Measurements from ENCODE around the gene ALK. TPM values are rescaled to one million over a fixed set of nuclear protein-coding genes. Genes with fewer than 3 reads are reported as not detected.

ALK gene
- total RNA-seq, 4 donors from 2014 or later = 0.66 TPM; not detected in 3

- intact Hi-C loops (cut with DNase I; ENCODE audit: low total_unique reads) = no loop called here
- DNase-seq (ENCODE audit: low spot score in 2 of 2) = no peak
- TF ChIP-seq POLR2A (IDR thresholded peaks at IDR 0.05) (no peak), CTCF (IDR thresholded peaks at IDR 0.05) (no peak)
- no peak overlapping the region for H3K4me3 ChIP-seq (ENCODE audit: low read depth, poor library complexity, severe bottlenecking)
- WGBS, 2 donors = 91 to 93% methylated on average over 12 of the region's 12 CpGs
Measured at GRCh38 chr2:29193111-29193510, 728.3 kb downstream of the ALK start.

GRCh38 chr2:29192526-29192925 lies 728.9 kb downstream of the ALK start:
- 76 to 81% methylated on average over 3 of the region's 3 CpGs for WGBS, 2 donors
- intact Hi-C loops (cut with DNase I; ENCODE audit: low total_unique reads) = no loop called here
- no peak for DNase-seq (ENCODE audit: low spot score in 2 of 2)
- TF ChIP-seq POLR2A (IDR thresholded peaks at IDR 0.05) = no peak
- H3K4me3 ChIP-seq (ENCODE audit: low read depth, poor library complexity, severe bottlenecking) = no peak overlapping the region

GRCh38 chr2:29191817-29192216 lies 729.6 kb downstream of the ALK start:
- intact Hi-C loops (cut with DNase I; ENCODE audit: low total_unique reads) = no loop called here
- 92 to 96% methylated on average over 6 of the region's 6 CpGs for WGBS, 2 donors
- no peak for DNase-seq (ENCODE audit: low spot score in 2 of 2)
- no peak overlapping the region for H3K4me3 ChIP-seq (ENCODE audit: low read depth, poor library complexity, severe bottlenecking)
- TF ChIP-seq POLR2A (IDR thresholded peaks at IDR 0.05) (no peak), CTCF (IDR thresholded peaks at IDR 0.05) (no peak)

- DNase-seq (ENCODE audit: low spot score in 2 of 2) = no peak
- no peak overlapping the region for H3K4me3 ChIP-seq (ENCODE audit: low read depth, poor library complexity, severe bottlenecking)
- TF ChIP-seq CTCF (IDR thresholded peaks at IDR 0.05) (no peak), POLR2A (IDR thresholded peaks at IDR 0.05) (no peak)
- WGBS, 2 donors = 79 to 92% methylated on average over 5 of the region's 5 CpGs
- intact Hi-C loops (cut with DNase I; ENCODE audit: low total_unique reads) = no loop called here
Measured at GRCh38 chr2:29189052-29189451, 732.3 kb downstream of the ALK start.

GRCh38 chr2:29187926-29188325 lies 733.5 kb downstream of the ALK start:
- TF ChIP-seq POLR2A (IDR thresholded peaks at IDR 0.05) = no peak
- no peak for TF ChIP-seq CTCF (IDR thresholded peaks at IDR 0.05)
- intact Hi-C loops (cut with DNase I; ENCODE audit: low total_unique reads) = no loop called here
- WGBS, 2 donors = 32 to 38% methylated on average over 2 of the region's 2 CpGs
- no peak overlapping the region for H3K4me3 ChIP-seq (ENCODE audit: low read depth, poor library complexity, severe bottlenecking)
- DNase-seq (ENCODE audit: low spot score in 2 of 2) = no peak

- no peak for TF ChIP-seq CTCF (IDR thresholded peaks at IDR 0.05)
- no peak for DNase-seq (ENCODE audit: low spot score in 2 of 2)
- no peak overlapping the region for H3K4me3 ChIP-seq (ENCODE audit: low read depth, poor library complexity, severe bottlenecking)
- WGBS, 2 donors = 95 to 98% methylated on average over 1 of the region's 1 CpG
- intact Hi-C loops (cut with DNase I; ENCODE audit: low total_unique reads) = no loop called here
Measured at GRCh38 chr2:29186817-29187216, 734.6 kb downstream of the ALK start.
